NB4 (cell line): ENCODE results near the gene MMP3.

ENCODE experiments used
- MYC ChIP-seq: IDR thresholded peaks from 2 replicates; pipeline ENCODE4 v1.6.1; 2011; ENCODE audit warnings: low read depth, low read length
- TF ChIP-seq, protein P1 (sequence below): IDR thresholded peaks from one replicate; pipeline ENCODE4 v1.5.1; 2012; ENCODE audit warnings: low read depth, low read length

DNA sequence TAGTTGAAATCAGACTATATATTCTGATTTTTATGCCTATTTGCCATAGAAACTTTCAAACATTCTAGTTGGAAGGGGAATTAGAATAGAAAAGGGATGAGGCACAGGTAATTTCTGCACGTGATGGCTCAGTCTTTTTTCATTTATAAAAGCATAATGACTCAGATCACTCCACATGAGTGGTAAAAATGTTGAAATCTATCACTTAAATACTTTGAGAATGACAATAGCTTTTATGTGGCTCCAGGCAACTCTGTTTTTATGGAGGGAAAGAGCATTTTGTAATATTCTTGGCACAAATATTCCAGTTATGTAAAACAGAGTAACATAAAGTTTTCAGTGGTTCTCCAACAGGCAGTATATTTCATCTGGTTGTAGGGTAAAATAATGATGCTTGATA, 5.9 kb upstream of the MMP3 start:
- TF ChIP-seq, protein P1, sequence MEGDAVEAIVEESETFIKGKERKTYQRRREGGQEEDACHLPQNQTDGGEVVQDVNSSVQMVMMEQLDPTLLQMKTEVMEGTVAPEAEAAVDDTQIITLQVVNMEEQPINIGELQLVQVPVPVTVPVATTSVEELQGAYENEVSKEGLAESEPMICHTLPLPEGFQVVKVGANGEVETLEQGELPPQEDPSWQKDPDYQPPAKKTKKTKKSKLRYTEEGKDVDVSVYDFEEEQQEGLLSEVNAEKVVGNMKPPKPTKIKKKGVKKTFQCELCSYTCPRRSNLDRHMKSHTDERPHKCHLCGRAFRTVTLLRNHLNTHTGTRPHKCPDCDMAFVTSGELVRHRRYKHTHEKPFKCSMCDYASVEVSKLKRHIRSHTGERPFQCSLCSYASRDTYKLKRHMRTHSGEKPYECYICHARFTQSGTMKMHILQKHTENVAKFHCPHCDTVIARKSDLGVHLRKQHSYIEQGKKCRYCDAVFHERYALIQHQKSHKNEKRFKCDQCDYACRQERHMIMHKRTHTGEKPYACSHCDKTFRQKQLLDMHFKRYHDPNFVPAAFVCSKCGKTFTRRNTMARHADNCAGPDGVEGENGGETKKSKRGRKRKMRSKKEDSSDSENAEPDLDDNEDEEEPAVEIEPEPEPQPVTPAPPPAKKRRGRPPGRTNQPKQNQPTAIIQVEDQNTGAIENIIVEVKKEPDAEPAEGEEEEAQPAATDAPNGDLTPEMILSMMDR, result no peak
- no peak for TF ChIP-seq MYC
